ENCODE measurements around the gene TERT. TPM values are rescaled to one million over a fixed set of nuclear protein-coding genes. Genes with fewer than 3 reads are reported as not detected.

Gene TERT
- total and polyA plus RNA-seq, 2 donors: 1.9 to 3.4 TPM

DNA sequence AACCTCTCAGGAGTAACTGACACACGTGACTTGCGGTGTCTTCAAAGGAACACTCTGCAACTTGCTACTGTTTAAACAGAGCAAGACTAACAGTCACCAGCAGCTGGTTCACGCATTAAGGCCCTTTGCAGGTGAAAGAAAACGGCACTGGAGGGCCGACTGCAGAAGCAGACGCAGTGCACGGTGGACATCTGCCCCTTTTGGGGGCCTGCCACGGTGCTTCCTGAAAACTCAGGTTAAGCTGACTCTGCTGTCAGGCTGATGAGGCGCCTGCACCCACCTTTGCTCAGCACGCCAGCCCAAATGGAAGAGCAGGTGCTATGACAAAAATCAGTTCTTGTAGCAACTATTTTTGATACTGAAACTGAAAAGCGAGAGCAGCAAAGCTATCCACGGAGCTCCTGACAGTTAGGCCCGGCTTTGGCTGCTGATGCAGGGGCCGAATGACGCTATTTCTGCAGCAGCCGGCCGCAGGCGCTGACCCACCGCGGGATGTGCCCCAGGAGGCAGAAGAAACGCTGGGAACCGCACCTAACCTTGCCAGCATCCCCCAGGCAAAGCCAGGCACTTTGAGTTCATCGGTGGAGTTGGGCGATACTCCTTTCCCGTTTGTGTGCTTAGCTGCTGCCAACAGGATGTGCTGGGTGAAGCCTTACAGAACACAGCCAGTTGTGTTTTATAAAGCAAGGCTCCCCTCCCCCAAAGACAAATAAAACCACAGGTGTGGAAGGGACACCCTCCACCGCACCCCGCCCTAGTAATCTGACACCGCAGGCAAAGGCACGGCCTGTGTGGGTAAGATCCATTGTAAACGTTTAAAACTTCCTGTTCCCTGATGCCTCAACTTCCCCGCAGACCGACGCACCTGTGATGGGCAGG is 21.1 kb upstream of the TERT start:
- DNase-seq (ENCODE audit: low read depth in 6 of 9, low spot score in 9 of 9): peak; percentile 83 to 97 (median 92)
- H3K4me1 ChIP-seq (ENCODE audit: control insufficient read depth in 2 of 2, insufficient read depth in 2 of 2, low read length in 2 of 2): peaks cover 65 to 97% of the 10 kb centered on the region in 2 donors
- peaks cover 3 to 30% of the 10 kb centered on the region in 2 donors for H3K9me3 ChIP-seq (ENCODE audit: control insufficient read depth in 2 of 2, insufficient read depth in 1 of 2, low read length in 1 of 2)
- no peaks in the 10 kb centered on the region for H3K27me3 ChIP-seq (ENCODE audit: control insufficient read depth in 2 of 2, insufficient read depth in 1 of 2, low read length in 1 of 2)
- H3K4me3 ChIP-seq (ENCODE audit: low read length in 2 of 2): peak overlapping the region; percentile 59 to 63
- peak overlapping the region; percentile 99 for H3K27ac ChIP-seq (ENCODE audit: low read depth in 1 of 2, low read length in 1 of 2)
- WGBS: 2% methylated on average over 33 of the region's 33 CpGs
- peaks cover 35 to 42% of the 10 kb centered on the region in 2 donors for H3K36me3 ChIP-seq (ENCODE audit: control insufficient read depth in 2 of 2, insufficient read depth in 2 of 2, low read length in 1 of 2)

- no peaks in the 10 kb centered on the region for H3K27me3 ChIP-seq (ENCODE audit: control insufficient read depth in 2 of 2, insufficient read depth in 1 of 2, low read length in 1 of 2)
- 43% methylated on average over 13 of the region's 13 CpGs for WGBS
Measured at GRCh38 chr5:1315018-1315708, 20.3 kb upstream of the TERT start.

DNA sequence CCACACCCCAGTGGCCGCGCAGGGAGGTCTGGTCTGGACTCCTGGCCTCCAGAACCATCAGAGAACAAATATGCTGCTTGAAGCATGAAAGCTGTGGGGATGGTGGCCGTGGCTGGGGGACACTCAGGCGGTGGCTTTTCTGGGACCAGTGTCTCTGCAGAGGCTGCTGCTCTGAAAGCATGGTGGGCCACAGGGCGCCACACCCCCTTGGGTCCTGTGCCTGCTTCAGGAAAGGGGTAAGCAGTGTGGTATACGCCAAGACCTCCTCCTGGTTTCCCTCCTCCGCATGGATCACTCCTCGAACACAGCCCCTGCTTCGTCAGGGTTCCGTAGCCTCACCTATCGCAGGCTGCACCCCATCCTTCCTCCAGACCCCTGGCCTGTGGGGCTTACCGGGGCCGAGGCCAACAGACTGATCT is 19.7 kb upstream of the TERT start:
- Histone ChIP-seq H3K36me3 (ENCODE audit: control insufficient read depth in 2 of 2, insufficient read depth in 2 of 2, low read length in 1 of 2) (peaks cover 22 to 28% of the 10 kb centered on the region in 2 donors), H3K4me3 (ENCODE audit: low read length in 2 of 2) (peak overlapping the region; percentile 59 to 63), H3K9me3 (ENCODE audit: control insufficient read depth in 2 of 2, insufficient read depth in 1 of 2, low read length in 1 of 2) (peaks cover 7 to 42% of the 10 kb centered on the region in 2 donors), H3K27ac (ENCODE audit: low read depth in 1 of 2, low read length in 1 of 2) (peak overlapping the region; percentile 99), H3K4me1 (ENCODE audit: control insufficient read depth in 2 of 2, insufficient read depth in 2 of 2, low read length in 2 of 2) (peaks cover 53 to 83% of the 10 kb centered on the region in 2 donors), H3K27me3 (ENCODE audit: control insufficient read depth in 2 of 2, insufficient read depth in 1 of 2, low read length in 1 of 2) (no peaks in the 10 kb centered on the region)
- WGBS: 90% methylated on average over 13 of the region's 13 CpGs
- peak in 1 of 9 donors; percentile 38 for DNase-seq (ENCODE audit: low read depth in 6 of 9, low spot score in 9 of 9)

More at GRCh38 chr5:1315018-1315708, 20.3 kb upstream of the TERT start:
- Histone ChIP-seq H3K4me1 (ENCODE audit: control insufficient read depth in 2 of 2, insufficient read depth in 2 of 2, low read length in 2 of 2) (peaks cover 59 to 89% of the 10 kb centered on the region in 2 donors), H3K4me3 (ENCODE audit: low read length in 2 of 2) (peak overlapping the region; percentile 59 to 63), H3K27ac (ENCODE audit: low read depth in 1 of 2, low read length in 1 of 2) (peak overlapping the region; percentile 99), H3K36me3 (ENCODE audit: control insufficient read depth in 2 of 2, insufficient read depth in 2 of 2, low read length in 1 of 2) (peaks cover 27 to 34% of the 10 kb centered on the region in 2 donors), H3K9me3 (ENCODE audit: control insufficient read depth in 2 of 2, insufficient read depth in 1 of 2, low read length in 1 of 2) (peaks cover 6 to 36% of the 10 kb centered on the region in 2 donors)
- peak in 1 of 9 donors; percentile 41 for DNase-seq (ENCODE audit: low read depth in 6 of 9, low spot score in 9 of 9)

DNA sequence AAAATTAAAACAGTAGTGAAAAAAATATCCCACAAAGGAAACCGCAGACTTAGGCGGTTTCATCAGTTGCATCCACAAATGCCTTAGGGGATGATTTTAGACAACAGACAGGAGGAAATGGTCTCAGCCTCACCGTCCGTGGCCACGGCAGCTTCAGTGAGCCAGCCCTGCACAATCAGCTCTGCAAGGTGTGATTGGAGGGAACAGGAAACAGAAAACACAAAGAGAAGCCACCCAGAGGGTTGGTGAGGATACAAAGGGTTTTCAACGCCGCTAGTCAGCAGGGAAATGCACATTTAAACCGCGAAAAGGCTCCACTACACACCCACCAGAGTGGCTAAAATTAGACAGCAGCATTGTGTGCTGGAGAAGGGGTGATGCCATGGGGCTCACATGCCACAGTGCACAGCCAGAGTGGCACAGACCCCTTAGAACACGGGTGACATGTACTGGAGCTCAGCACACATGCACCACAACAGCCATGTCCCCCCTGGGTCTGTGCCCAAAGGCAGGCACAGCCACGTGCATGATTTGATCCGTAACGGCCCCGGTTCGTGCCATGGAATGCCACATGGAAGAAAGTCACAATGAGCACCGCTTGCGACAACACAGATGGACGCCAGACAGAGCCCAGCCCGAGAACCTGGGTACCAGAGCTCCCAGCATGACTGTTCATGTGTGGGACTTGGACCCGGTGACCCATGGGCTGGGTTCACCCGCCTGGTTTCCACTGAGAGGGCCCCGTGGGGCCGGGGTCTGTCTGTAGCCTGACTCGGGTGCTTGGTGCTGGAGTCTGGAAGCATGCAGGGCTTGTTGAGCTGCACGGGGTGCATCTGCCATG is 18.3 kb upstream of the TERT start:
- peak in 5 of 9 donors; percentile 67 to 89 (median 71) for DNase-seq (ENCODE audit: low read depth in 6 of 9, low spot score in 9 of 9)
- Histone ChIP-seq H3K27ac (ENCODE audit: low read depth in 1 of 2, low read length in 1 of 2) (peak overlapping the region; percentile 99), H3K36me3 (ENCODE audit: control insufficient read depth in 2 of 2, insufficient read depth in 2 of 2, low read length in 1 of 2) (peaks cover 8 to 14% of the 10 kb centered on the region in 2 donors), H3K9me3 (ENCODE audit: control insufficient read depth in 2 of 2, insufficient read depth in 1 of 2, low read length in 1 of 2) (peaks cover 7 to 50% of the 10 kb centered on the region in 2 donors), H3K4me3 (ENCODE audit: low read length in 2 of 2) (peak overlapping the region; percentile 16 to 30), H3K27me3 (ENCODE audit: control insufficient read depth in 2 of 2, insufficient read depth in 1 of 2, low read length in 1 of 2) (no peaks in the 10 kb centered on the region), H3K4me1 (ENCODE audit: control insufficient read depth in 2 of 2, insufficient read depth in 2 of 2, low read length in 2 of 2) (peaks cover 40 to 69% of the 10 kb centered on the region in 2 donors)
- 40% methylated on average over 25 of the region's 25 CpGs for WGBS

- Histone ChIP-seq H3K9me3 (ENCODE audit: control insufficient read depth in 2 of 2, insufficient read depth in 1 of 2, low read length in 1 of 2) (peaks cover 7 to 47% of the 10 kb centered on the region in 2 donors), H3K27ac (ENCODE audit: low read depth in 1 of 2, low read length in 1 of 2) (peak overlapping the region; percentile 73 to 99), H3K4me1 (ENCODE audit: control insufficient read depth in 2 of 2, insufficient read depth in 2 of 2, low read length in 2 of 2) (peaks cover 32 to 59% of the 10 kb centered on the region in 2 donors), H3K27me3 (ENCODE audit: control insufficient read depth in 2 of 2, insufficient read depth in 1 of 2, low read length in 1 of 2) (no peaks in the 10 kb centered on the region), H3K36me3 (ENCODE audit: control insufficient read depth in 2 of 2, insufficient read depth in 2 of 2, low read length in 1 of 2) (peaks cover under 1 to 4% of the 10 kb centered on the region in 2 donors), H3K4me3 (ENCODE audit: low read length in 2 of 2) (no peak overlapping the region)
- WGBS: 8% methylated on average over 7 of the region's 7 CpGs
- DNase-seq (ENCODE audit: low read depth in 6 of 9, low spot score in 9 of 9): peak in 5 of 9 donors; percentile 53 to 85 (median 73)
Measured at GRCh38 chr5:1312206-1312605, 17.3 kb upstream of the TERT start.

- Histone ChIP-seq H3K4me1 (ENCODE audit: control insufficient read depth in 2 of 2, insufficient read depth in 2 of 2, low read length in 2 of 2) (peaks cover 26 to 53% of the 10 kb centered on the region in 2 donors), H3K36me3 (ENCODE audit: control insufficient read depth in 2 of 2, insufficient read depth in 2 of 2, low read length in 1 of 2) (no peaks in the 10 kb centered on the region), H3K4me3 (ENCODE audit: low read length in 2 of 2) (no peak overlapping the region), H3K27ac (ENCODE audit: low read depth in 1 of 2, low read length in 1 of 2) (peak overlapping the region; percentile 38 to 99), H3K27me3 (ENCODE audit: control insufficient read depth in 2 of 2, insufficient read depth in 1 of 2, low read length in 1 of 2) (no peaks in the 10 kb centered on the region), H3K9me3 (ENCODE audit: control insufficient read depth in 2 of 2, insufficient read depth in 1 of 2, low read length in 1 of 2) (peaks cover 7 to 47% of the 10 kb centered on the region in 2 donors)
- DNase-seq (ENCODE audit: low read depth in 6 of 9, low spot score in 9 of 9): no peak
- 90% methylated on average over 15 of the region's 15 CpGs for WGBS
Measured at GRCh38 chr5:1311439-1312055, 16.7 kb upstream of the TERT start.

GRCh38 chr5:1310118-1310517 is 15.2 kb upstream of the TERT start:
- Histone ChIP-seq H3K27me3 (ENCODE audit: control insufficient read depth in 2 of 2, insufficient read depth in 1 of 2, low read length in 1 of 2) (no peaks in the 10 kb centered on the region), H3K4me1 (ENCODE audit: control insufficient read depth in 2 of 2, insufficient read depth in 2 of 2, low read length in 2 of 2) (peaks cover 26 to 38% of the 10 kb centered on the region in 2 donors), H3K27ac (ENCODE audit: low read depth in 1 of 2, low read length in 1 of 2) (no peak overlapping the region), H3K9me3 (ENCODE audit: control insufficient read depth in 2 of 2, insufficient read depth in 1 of 2, low read length in 1 of 2) (peaks cover 7 to 44% of the 10 kb centered on the region in 2 donors), H3K36me3 (ENCODE audit: control insufficient read depth in 2 of 2, insufficient read depth in 2 of 2, low read length in 1 of 2) (no peaks in the 10 kb centered on the region), H3K4me3 (ENCODE audit: low read length in 2 of 2) (no peak overlapping the region)
- 98% methylated on average over 7 of the region's 7 CpGs for WGBS
- no peak for DNase-seq (ENCODE audit: low read depth in 6 of 9, low spot score in 9 of 9)

- WGBS: 96% methylated on average over 2 of the region's 2 CpGs
- DNase-seq (ENCODE audit: low read depth in 6 of 9, low spot score in 9 of 9): no peak
Measured at GRCh38 chr5:1304033-1304432, 9.2 kb upstream of the TERT start.

More at GRCh38 chr5:1304033-1304432, 9.2 kb upstream of the TERT start:
- H3K36me3 ChIP-seq (ENCODE audit: control insufficient read depth in 2 of 2, insufficient read depth in 2 of 2, low read length in 1 of 2): no peaks in the 10 kb centered on the region
- no peak overlapping the region for H3K27ac ChIP-seq (ENCODE audit: low read depth in 1 of 2, low read length in 1 of 2)
- H3K9me3 ChIP-seq (ENCODE audit: control insufficient read depth in 2 of 2, insufficient read depth in 1 of 2, low read length in 1 of 2): peaks cover 0 to 14% of the 10 kb centered on the region in 2 donors
- H3K27me3 ChIP-seq (ENCODE audit: control insufficient read depth in 2 of 2, insufficient read depth in 1 of 2, low read length in 1 of 2): no peaks in the 10 kb centered on the region
- H3K4me3 ChIP-seq (ENCODE audit: low read length in 2 of 2): no peak overlapping the region
- peaks cover 5 to 12% of the 10 kb centered on the region in 2 donors for H3K4me1 ChIP-seq (ENCODE audit: control insufficient read depth in 2 of 2, insufficient read depth in 2 of 2, low read length in 2 of 2)

Data from thymus (tissue), 11 donors.